Gastrocnemius medialis (tissue), 4 donors: ENCODE measurements around the gene HBEGF. TPM values are rescaled to one million over a fixed set of nuclear protein-coding genes. Genes with fewer than 3 reads are reported as not detected.

Source experiments
- ATAC-seq, 2 donors: fragments of 150-250 bp; one replicate each; pipeline ENCODE4 v1.9.1; 2016
- DNase-seq, 2 donors: peaks; one replicate each; pipeline ENCODE4 v3.0.0-alpha.2; 2019
- H3K27ac ChIP-seq, 4 donors: fragments of 200-600 bp; sonication (generic); 1 replicate in 1 of 4; 2 replicates in 3 of 4; pipeline ENCODE4 v1.5.1; 2016 to 2018; ENCODE audit warnings: mild to moderate bottlenecking in 2 of 4, moderate library complexity in 1 of 4
- H3K27me3 ChIP-seq, 3 donors: fragments of 200-600 bp; sonication (generic) in 2 of 3; 1 replicate in 1 of 3; 2 replicates in 2 of 3; pipeline versions ENCODE4 v1.5.1 to v1.6.0; 2016 to 2019; ENCODE audit warnings: mild to moderate bottlenecking in 1 of 3, moderate library complexity in 1 of 3
- H3K36me3 ChIP-seq, 2 donors: fragments of 200-600 bp; sonication (generic) in 1 of 2; one replicate each; pipeline ENCODE4 v1.5.1; 2017 to 2018
- H3K4me1 ChIP-seq, 2 donors: fragments of 200-600 bp; sonication (generic) in 1 of 2; one replicate each; pipeline ENCODE4 v1.5.1; 2016 to 2017; ENCODE audit warnings: mild to moderate bottlenecking in 2 of 2
- H3K4me3 ChIP-seq, 4 donors: fragments of 200-600 bp; sonication (generic) in 3 of 4; 1 replicate in 1 of 4; 2 replicates in 3 of 4; pipeline ENCODE4 v1.5.1; 2016 to 2019; ENCODE audit warnings: mild to moderate bottlenecking in 2 of 4
- H3K9me3 ChIP-seq, 3 donors: fragments of 200-600 bp; sonication (generic) in 2 of 3; 1 replicate in 1 of 3; 2 replicates in 2 of 3; pipeline ENCODE4 v1.5.1; 2016 to 2019
- CTCF ChIP-seq, 5 experiments: fragments of 450-650 bp in 3 of 5; fragments of 200-600 bp in 2 of 5; sonication (generic) in 2 of 5; IDR thresholded peaks in 4 of 5; conservative IDR thresholded peaks in 1 of 5; 1 replicate in 4 of 5; 2 replicates in 1 of 5; pipeline ENCODE4 v1.5.1; 2016 to 2019; ENCODE audit warnings: antibody characterized with exemption in 5 of 5, mild to moderate bottlenecking in 3 of 5, moderate library complexity in 3 of 5
- POLR2A ChIP-seq, 2 donors: fragments of 450-650 bp; IDR thresholded peaks; one replicate each; pipeline ENCODE4 v1.6.1; 2017; ENCODE audit warnings: antibody characterized with exemption in 2 of 2, mild to moderate bottlenecking in 2 of 2, moderate library complexity in 2 of 2
- in situ Hi-C, 4 donors: fragments of 200-750 bp; cut with MboI; loops; one replicate each; pipeline versions ENCODE4 v1.15.0 to v1.8.0; 2017; ENCODE audit warnings: low sequenced_read_pairs in 4 of 4
- intact Hi-C: fragments of 100-400 bp; cut with DNase I; formaldehyde crosslinking; loops from one replicate; pipeline ENCODE4 v1.15.1; 2023; ENCODE audit warnings: low total_unique reads
- total RNA-seq, 4 donors: library from RNA; depleted of rRNA; stranded (reverse); fragments of >200 nt; gene quantifications; one replicate each; pipeline versions ENCODE4 v1.1.0 to v1.2.3, GENCODE V29; 2016

The HBEGF gene
- total RNA-seq, 4 donors from 2014 or later = 5.3 to 22.2 (median 17.6) TPM

DNA sequence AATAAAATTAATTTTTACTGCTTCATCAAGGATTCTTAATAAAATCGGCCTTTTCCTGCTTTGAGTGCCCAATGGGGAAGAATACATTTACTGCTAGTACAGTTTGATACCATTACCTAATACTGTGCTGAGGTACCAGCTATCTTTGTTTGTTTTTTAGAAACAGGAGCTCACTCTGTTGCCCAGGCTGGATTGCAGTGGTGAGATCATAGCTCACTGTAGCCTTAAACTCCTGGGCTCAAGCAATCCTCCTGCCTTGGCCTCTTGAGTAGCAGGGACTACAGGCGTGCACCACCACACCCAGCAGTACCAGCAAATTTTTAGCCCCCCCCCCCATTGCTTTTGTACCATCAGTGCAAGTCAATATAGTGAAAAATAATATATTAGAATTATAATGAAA, 41.6 kb upstream of the HBEGF start:
- TF ChIP-seq POLR2A (IDR thresholded peaks at IDR 0.05) (no peak), CTCF (IDR thresholded peaks at IDR 0.05 in 4 of 5, conservative IDR thresholded peaks at IDR 0.05 in 1 of 5) (no peak)
- H3K27ac ChIP-seq = no peak overlapping the region
- ATAC-seq = no peak

DNA sequence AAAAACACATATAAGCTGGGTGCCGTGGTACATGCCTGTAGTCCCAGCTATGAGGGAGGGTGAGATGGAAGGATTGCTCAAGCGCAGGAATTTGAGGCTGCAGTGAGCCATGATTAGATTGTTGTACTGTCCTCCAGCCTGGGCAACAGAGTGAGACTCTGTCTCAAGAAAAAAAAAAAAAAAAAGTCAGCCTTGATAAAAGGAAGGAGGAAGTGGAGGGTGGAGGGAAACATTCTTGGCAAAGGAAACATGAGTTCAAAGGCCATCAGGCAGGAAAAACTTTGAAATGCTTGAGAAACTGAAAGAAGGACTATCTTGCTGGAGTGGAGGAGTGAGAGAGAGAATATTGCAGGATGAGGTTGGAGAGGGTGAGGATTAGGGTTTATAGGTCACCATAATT, 36.9 kb upstream of the HBEGF start:
- Histone ChIP-seq H3K4me3 (no peak overlapping the region), H3K27ac (no peak overlapping the region), H3K27me3 (no peaks in the 10 kb centered on the region), H3K9me3 (no peaks in the 10 kb centered on the region), H3K4me1 (no peaks in the 10 kb centered on the region), H3K36me3 (no peaks in the 10 kb centered on the region)
- in situ Hi-C loops (loop anchor here in 1 of 4 donors (25.0 kb wide), 1 partner anchor 654 kb away; no protein-coding TSS in a partner anchor), intact Hi-C loops (no loop called here)
- DNase-seq = no peak
- ATAC-seq = no peak
- TF ChIP-seq CTCF (IDR thresholded peaks at IDR 0.05 in 4 of 5, conservative IDR thresholded peaks at IDR 0.05 in 1 of 5) (no peak), POLR2A (IDR thresholded peaks at IDR 0.05) (no peak)

More for the DNA sequence above, 41.6 kb upstream of the HBEGF start:
- Histone ChIP-seq H3K27me3 (no peaks in the 10 kb centered on the region), H3K9me3 (no peaks in the 10 kb centered on the region), H3K4me3 (no peak overlapping the region), H3K36me3 (no peaks in the 10 kb centered on the region), H3K4me1 (no peaks in the 10 kb centered on the region)
- in situ Hi-C loops = loop anchor here in 1 of 4 donors (25.0 kb wide), 1 partner anchor 649 kb away; no protein-coding TSS in a partner anchor
- no peak for DNase-seq
- intact Hi-C loops = no loop called here

- no peaks in the 10 kb centered on the region for H3K27me3 ChIP-seq
- TF ChIP-seq POLR2A (IDR thresholded peaks at IDR 0.05) = no peak
- TF ChIP-seq CTCF (IDR thresholded peaks at IDR 0.05 in 4 of 5, conservative IDR thresholded peaks at IDR 0.05 in 1 of 5) = no peak
- in situ Hi-C loops = loop anchor here in 1 of 4 donors (25.0 kb wide), 1 partner anchor 654 kb away; no protein-coding TSS in a partner anchor
- H3K9me3 ChIP-seq = no peaks in the 10 kb centered on the region
- ATAC-seq = no peak
- intact Hi-C loops = no loop called here
- no peaks in the 10 kb centered on the region for H3K4me1 ChIP-seq
- H3K27ac ChIP-seq = no peak overlapping the region
- H3K36me3 ChIP-seq = no peaks in the 10 kb centered on the region
- H3K4me3 ChIP-seq = no peak overlapping the region
- no peak for DNase-seq
Observed at GRCh38 chr5:140382866-140383265, 36.5 kb upstream of the HBEGF start.

GRCh38 chr5:140381972-140382371, 35.6 kb upstream of the HBEGF start:
- no peak overlapping the region for H3K27ac ChIP-seq
- TF ChIP-seq CTCF (IDR thresholded peaks at IDR 0.05 in 4 of 5, conservative IDR thresholded peaks at IDR 0.05 in 1 of 5) (no peak), POLR2A (IDR thresholded peaks at IDR 0.05) (no peak)
- no peaks in the 10 kb centered on the region for H3K27me3 ChIP-seq
- no peak overlapping the region for H3K4me3 ChIP-seq
- no peaks in the 10 kb centered on the region for H3K4me1 ChIP-seq
- H3K9me3 ChIP-seq = no peaks in the 10 kb centered on the region
- ATAC-seq (no peak), DNase-seq (no peak)
- H3K36me3 ChIP-seq = no peaks in the 10 kb centered on the region
- in situ Hi-C loops = loop anchor here in 1 of 4 donors (25.0 kb wide), 1 partner anchor 655 kb away; no protein-coding TSS in a partner anchor
- intact Hi-C loops = no loop called here

- no peaks in the 10 kb centered on the region for H3K27me3 ChIP-seq
- TF ChIP-seq CTCF (IDR thresholded peaks at IDR 0.05 in 4 of 5, conservative IDR thresholded peaks at IDR 0.05 in 1 of 5) (no peak), POLR2A (IDR thresholded peaks at IDR 0.05) (no peak)
- H3K4me3 ChIP-seq = no peak overlapping the region
- H3K9me3 ChIP-seq = no peaks in the 10 kb centered on the region
- no peaks in the 10 kb centered on the region for H3K36me3 ChIP-seq
- ATAC-seq (no peak), DNase-seq (no peak)
- no peak overlapping the region for H3K27ac ChIP-seq
- no peaks in the 10 kb centered on the region for H3K4me1 ChIP-seq
- in situ Hi-C loops = loop anchor here in 1 of 4 donors (25.0 kb wide), 1 partner anchor 656 kb away; no protein-coding TSS in a partner anchor
- intact Hi-C loops = no loop called here
Observed at GRCh38 chr5:140381351-140381750, 34.9 kb upstream of the HBEGF start.
